Parathyroid adenoma (tissue), 2 donors: Measurements from ENCODE around the gene NR2F2.

Experiments
- H2AFZ ChIP-seq: fragments of 300-600 bp; sonication (generic); one replicate; pipeline ENCODE4 v1.7.0; 2017; ENCODE audit warnings: antibody characterized with exemption, mild to moderate bottlenecking
- H3K27ac ChIP-seq: fragments of 300-600 bp; sonication (generic); one replicate; pipeline ENCODE4 v1.7.0; 2017
- H3K27me3 ChIP-seq: fragments of 300-600 bp; sonication (generic); one replicate; pipeline ENCODE4 v1.7.0; 2017; ENCODE audit warnings: low read length; ENCODE audit not compliant: control insufficient read depth, insufficient read depth
- H3K36me3 ChIP-seq: fragments of 300-600 bp; sonication (generic); one replicate; pipeline ENCODE4 v1.7.0; 2017; ENCODE audit warnings: low read length; ENCODE audit not compliant: control insufficient read depth, insufficient read depth
- H3K4me1 ChIP-seq: fragments of 300-600 bp; sonication (generic); one replicate; pipeline ENCODE4 v1.7.0; 2017; ENCODE audit warnings: control low read depth
- H3K4me2 ChIP-seq: fragments of 300-600 bp; sonication (generic); one replicate; pipeline ENCODE4 v1.7.0; 2017; ENCODE audit warnings: low read length
- H3K4me3 ChIP-seq: fragments of 300-600 bp; sonication (generic); one replicate; pipeline ENCODE4 v1.7.0; 2017; ENCODE audit warnings: low read depth, low read length
- H3K79me2 ChIP-seq: fragments of 300-600 bp; sonication (generic); one replicate; pipeline ENCODE4 v1.7.0; 2017; ENCODE audit warnings: control low read depth
- H3K9ac ChIP-seq: fragments of 300-600 bp; sonication (generic); one replicate; pipeline ENCODE4 v1.7.0; 2017; ENCODE audit warnings: mild to moderate bottlenecking
- H3K9me3 ChIP-seq: fragments of 300-600 bp; sonication (generic); one replicate; pipeline ENCODE4 v1.7.0; 2017; ENCODE audit warnings: low read length; ENCODE audit not compliant: control insufficient read depth
- TF ChIP-seq, protein P1 (sequence below): fragments of 300-600 bp; sonication (generic); IDR thresholded peaks from one replicate; pipeline ENCODE4 v1.7.0; 2017; ENCODE audit warnings: antibody characterized with exemption, mild to moderate bottlenecking
- donor health status: primary hyperparathyroidism.

The NR2F2 gene

DNA sequence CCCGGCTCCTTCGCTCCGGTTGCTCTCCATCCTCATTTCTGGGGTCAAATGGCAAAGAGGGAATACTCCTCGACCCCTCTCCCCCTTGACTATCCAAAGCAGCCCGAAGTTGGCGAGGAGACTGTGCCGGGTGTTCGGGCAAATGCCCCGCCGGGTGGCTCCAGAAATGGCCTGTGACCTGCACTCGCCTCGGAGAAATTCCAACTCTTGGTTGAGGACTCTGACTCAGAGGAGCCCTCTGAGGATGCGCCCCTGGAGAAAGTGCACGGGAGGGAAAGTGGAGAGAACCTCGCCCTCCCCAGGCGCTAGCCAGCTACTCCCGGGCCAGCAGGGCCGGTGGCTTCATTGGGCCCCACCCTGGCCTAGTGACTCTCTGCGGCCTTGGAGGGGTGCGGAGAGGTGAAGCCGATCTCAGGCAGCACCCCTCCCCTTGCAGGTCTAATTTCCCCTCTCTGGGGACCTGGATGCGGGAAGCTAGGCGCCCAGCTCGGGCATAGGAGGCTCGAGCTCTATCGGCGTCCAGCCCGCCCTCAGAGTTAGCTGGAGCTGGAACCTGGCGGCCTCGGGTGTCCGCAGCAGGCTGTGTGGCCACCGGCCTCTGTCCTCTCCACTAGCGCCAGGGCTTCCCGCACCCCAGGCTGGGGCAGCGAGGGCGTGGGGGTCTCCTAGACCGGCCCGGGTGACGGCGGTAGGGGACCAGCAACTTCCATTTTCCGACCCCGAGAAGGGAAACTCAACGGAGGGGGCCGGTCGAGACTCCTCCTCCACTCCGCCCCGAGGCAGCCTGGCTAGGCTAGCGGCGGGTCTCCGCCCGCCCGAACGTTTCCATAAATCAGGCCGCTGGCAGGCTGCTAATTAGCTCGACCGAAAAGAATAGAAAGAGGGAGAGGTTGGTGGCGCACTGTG lies 29.4 kb downstream of the NR2F2 start:
- no peaks in the 10 kb centered on the region for H3K9me3 ChIP-seq
- H3K4me2 ChIP-seq, result no peak overlapping the region
- TF ChIP-seq, protein P1, sequence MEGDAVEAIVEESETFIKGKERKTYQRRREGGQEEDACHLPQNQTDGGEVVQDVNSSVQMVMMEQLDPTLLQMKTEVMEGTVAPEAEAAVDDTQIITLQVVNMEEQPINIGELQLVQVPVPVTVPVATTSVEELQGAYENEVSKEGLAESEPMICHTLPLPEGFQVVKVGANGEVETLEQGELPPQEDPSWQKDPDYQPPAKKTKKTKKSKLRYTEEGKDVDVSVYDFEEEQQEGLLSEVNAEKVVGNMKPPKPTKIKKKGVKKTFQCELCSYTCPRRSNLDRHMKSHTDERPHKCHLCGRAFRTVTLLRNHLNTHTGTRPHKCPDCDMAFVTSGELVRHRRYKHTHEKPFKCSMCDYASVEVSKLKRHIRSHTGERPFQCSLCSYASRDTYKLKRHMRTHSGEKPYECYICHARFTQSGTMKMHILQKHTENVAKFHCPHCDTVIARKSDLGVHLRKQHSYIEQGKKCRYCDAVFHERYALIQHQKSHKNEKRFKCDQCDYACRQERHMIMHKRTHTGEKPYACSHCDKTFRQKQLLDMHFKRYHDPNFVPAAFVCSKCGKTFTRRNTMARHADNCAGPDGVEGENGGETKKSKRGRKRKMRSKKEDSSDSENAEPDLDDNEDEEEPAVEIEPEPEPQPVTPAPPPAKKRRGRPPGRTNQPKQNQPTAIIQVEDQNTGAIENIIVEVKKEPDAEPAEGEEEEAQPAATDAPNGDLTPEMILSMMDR, result no peak
- H3K27ac ChIP-seq, result no peak overlapping the region
- no peaks in the 10 kb centered on the region for H3K36me3 ChIP-seq
- H3K4me1 ChIP-seq, result no peaks in the 10 kb centered on the region
- H3K79me2 ChIP-seq, result peaks cover 11% of the 10 kb centered on the region
- no peak overlapping the region for H3K9ac ChIP-seq
- H3K27me3 ChIP-seq, result no peaks in the 10 kb centered on the region
- no peak overlapping the region for H3K4me3 ChIP-seq
- no peak overlapping the region for H2AFZ ChIP-seq

DNA sequence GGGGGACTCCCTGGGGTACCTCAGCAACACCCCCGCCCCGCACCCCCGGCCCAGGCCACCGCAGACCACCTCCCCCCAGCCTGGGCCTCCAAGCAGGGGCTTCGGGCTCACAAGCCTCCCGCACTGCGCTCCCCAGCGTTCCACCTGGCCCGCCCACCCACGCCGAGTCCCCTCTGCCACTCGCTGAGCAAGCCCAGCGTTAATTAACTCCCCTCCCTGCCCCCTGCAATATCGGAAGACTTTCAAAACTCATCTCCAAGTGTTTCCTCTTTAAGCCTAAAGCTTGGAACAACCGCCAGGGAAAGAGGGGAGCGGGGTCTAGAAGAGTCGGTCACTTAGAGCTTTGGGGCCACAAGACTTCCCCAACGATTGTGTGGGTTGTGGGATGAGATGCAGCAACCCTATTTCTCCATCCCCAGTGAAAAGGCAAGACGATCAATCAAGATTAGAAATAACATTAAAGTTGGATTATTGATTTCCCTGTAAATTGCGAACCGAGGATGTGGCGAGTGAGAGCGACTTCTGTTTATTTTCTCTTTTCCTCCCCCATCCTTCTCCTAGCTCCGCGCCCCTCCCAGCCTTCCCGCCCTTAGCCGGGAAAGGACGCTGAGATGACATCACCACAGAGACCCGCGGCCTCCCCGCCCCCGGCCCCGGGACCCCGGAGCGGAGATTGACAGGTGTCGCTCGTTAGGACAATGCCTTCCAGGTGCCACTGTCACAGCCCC lies 30.2 kb downstream of the NR2F2 start:
- peaks cover 10% of the 10 kb centered on the region for H3K79me2 ChIP-seq
- no peaks in the 10 kb centered on the region for H3K9me3 ChIP-seq
- TF ChIP-seq, protein P1, result no peak
- H3K27me3 ChIP-seq, result no peaks in the 10 kb centered on the region
- H2AFZ ChIP-seq, result no peak overlapping the region
- H3K9ac ChIP-seq, result no peak overlapping the region
- H3K4me2 ChIP-seq, result no peak overlapping the region
- H3K4me1 ChIP-seq, result no peaks in the 10 kb centered on the region
- no peak overlapping the region for H3K27ac ChIP-seq
- no peak overlapping the region for H3K4me3 ChIP-seq
- H3K36me3 ChIP-seq, result no peaks in the 10 kb centered on the region

DNA sequence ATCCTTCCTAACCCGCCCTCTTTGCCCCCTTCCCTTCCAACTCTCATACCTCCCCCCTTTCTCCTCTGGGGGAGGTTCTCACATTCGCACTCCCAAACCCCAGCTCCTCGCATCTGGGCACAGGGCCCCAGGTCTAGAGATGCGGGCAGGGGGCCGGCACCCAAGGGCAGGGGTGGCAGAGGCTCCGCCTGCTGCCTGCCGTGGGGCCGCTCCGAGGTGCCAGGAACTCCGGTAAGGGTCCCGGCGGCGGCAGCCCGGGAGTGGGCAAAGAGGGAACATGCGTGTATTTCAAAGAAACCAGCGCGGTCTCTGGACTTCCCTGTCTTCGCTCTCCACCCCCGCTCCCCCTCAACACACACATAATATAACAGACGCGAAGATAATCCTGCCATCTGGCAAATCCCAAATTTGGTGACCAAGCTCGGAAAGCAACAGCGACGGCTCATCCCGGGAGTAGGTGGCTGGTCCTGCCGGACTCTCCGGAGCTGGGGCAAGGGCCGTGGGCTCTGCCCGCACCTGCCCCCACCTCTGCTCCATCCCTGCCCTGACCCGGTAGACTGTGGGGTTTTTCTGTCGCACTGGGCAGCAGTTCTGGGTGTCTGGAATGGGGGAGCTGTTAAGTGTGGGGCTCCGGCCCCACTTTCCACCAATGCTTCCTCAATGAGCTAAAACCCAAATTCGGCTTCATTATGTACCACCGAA lies 31.0 kb downstream of the NR2F2 start:
- TF ChIP-seq, protein P1, result no peak
- no peak overlapping the region for H3K4me3 ChIP-seq
- no peaks in the 10 kb centered on the region for H3K9me3 ChIP-seq
- H3K9ac ChIP-seq, result no peak overlapping the region
- no peak overlapping the region for H3K4me2 ChIP-seq
- H3K27ac ChIP-seq, result no peak overlapping the region
- H2AFZ ChIP-seq, result no peak overlapping the region
- H3K79me2 ChIP-seq, result peaks cover 10% of the 10 kb centered on the region
- H3K36me3 ChIP-seq, result no peaks in the 10 kb centered on the region
- no peaks in the 10 kb centered on the region for H3K27me3 ChIP-seq
- no peaks in the 10 kb centered on the region for H3K4me1 ChIP-seq

DNA sequence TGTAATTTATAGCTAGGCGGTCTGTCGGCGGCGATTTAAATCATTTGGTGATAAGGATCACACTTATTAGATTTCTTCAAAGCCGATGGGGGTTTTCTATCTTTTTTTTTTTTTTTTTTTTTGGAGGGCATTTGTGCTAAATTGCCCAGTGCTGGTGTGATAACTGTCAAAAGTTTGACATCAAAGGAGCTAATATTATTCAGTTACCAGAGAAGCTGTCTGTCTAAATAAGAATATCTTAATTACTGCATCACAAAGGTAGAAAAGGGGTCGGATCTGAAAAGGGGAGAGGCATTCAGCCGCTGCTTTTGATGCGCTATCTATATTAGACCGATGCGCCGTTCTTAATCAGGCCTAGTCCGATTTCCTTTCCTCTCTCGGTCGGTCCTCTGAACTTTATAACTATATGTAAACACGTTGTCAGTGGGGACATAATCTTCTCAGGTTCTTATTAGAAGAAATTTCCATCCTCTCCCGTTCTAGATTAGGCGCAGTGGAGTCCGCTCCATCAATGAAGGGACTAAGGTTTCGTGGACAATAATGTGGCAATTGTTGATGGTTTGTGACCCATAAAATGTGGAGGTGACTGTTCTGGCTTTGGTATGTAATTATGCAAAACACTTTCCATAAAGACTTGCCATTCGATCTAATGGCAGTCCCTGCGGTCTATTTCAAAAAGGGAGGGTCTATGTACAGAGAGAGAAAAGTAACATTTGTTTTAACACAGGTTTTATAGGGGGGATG lies 31.7 kb downstream of the NR2F2 start:
- no peak overlapping the region for H3K4me2 ChIP-seq
- no peak overlapping the region for H2AFZ ChIP-seq
- no peak overlapping the region for H3K4me3 ChIP-seq
- no peak overlapping the region for H3K27ac ChIP-seq
- no peaks in the 10 kb centered on the region for H3K27me3 ChIP-seq
- H3K79me2 ChIP-seq, result peaks cover 10% of the 10 kb centered on the region
- H3K9me3 ChIP-seq, result no peaks in the 10 kb centered on the region
- no peaks in the 10 kb centered on the region for H3K4me1 ChIP-seq
- no peaks in the 10 kb centered on the region for H3K36me3 ChIP-seq
- H3K9ac ChIP-seq, result no peak overlapping the region
- TF ChIP-seq, protein P1, result no peak
